ENCODE results near the gene MAGIX. TPM values are rescaled to one million over a fixed set of nuclear protein-coding genes. Genes with fewer than 3 reads are reported as not detected.

Gene MAGIX
- total RNA-seq, 4 donors from 2014 or later = 5.6 to 28.8 (median 12.7) TPM

DNA sequence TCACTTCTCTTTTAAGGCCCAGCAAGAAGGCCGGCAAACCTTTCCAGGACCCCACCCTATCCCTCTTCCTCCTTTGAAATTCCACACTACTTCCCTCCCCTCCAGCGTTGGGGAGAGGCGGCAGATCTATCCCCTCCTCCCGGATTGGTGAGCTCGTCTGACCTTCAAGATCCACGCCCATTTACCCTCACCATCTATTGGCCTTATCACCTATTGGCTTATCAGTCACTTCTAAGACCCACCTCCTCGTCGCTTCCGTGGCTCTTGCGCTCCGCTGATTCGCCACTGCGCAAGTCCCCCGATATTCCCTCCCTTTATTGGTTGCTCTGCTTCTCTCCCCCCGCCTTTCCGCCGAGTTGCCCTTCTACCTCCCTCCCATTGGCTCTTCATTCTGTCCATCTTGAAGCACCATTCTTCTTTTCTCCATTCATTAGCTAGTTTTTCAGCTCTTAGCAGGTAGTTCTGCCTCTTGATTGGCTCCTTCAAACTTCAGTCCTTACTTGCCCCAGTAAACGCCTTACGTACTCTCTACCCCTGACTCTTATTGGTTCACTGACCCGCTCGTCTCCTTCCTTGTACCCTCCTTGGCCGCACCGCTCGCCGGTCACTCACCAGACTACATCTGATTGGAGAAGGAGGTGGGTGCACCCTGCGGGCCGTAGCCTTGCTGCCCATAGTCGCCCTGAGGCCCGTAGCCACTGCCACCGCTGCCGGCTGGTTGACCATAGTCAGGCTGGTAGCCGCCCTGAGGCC lies 28.4 kb downstream of the MAGIX start:
- Histone ChIP-seq H3K27me3 (no peaks in the 10 kb centered on the region), H3K4me1 (peaks cover 0 to 12% (median 2%) of the 10 kb centered on the region in 4 donors), H3K9me3 (no peaks in the 10 kb centered on the region), H3K27ac (peak overlapping the region; percentile 92 to 96 (median 95)), H3K36me3 (no peaks in the 10 kb centered on the region), H3K4me3 (peak overlapping the region; percentile 51 to 78 (median 58))
- intact Hi-C loops (cut with DNase I; ENCODE audit: low total_unique reads) = no loop called here
- in situ Hi-C loops (cut with MboI; ENCODE audit: low pct_ligation_motif_present in 1 of 4, low pct_unique_long_range_greater_than_20kb in 1 of 4, low sequenced_read_pairs in 3 of 4) = no loop called here
- DNase-seq = peak; percentile 90
- TF ChIP-seq POLR2AphosphoS5 (IDR thresholded peaks at IDR 0.05) (peak; percentile 89 to 93 (median 91)), CTCF (IDR thresholded peaks at IDR 0.05) (peak in 1 of 5 experiments; percentile 18), POLR2A (IDR thresholded peaks at IDR 0.05) (peak; percentile 86), EP300 (IDR thresholded peaks at IDR 0.05; ENCODE audit: low read depth) (no peak)
- WGBS, 2 donors (ENCODE audit: low coverage in 1 of 2) = 2 to 42% methylated on average over 9 to 31 of the region's 32 CpGs

DNA sequence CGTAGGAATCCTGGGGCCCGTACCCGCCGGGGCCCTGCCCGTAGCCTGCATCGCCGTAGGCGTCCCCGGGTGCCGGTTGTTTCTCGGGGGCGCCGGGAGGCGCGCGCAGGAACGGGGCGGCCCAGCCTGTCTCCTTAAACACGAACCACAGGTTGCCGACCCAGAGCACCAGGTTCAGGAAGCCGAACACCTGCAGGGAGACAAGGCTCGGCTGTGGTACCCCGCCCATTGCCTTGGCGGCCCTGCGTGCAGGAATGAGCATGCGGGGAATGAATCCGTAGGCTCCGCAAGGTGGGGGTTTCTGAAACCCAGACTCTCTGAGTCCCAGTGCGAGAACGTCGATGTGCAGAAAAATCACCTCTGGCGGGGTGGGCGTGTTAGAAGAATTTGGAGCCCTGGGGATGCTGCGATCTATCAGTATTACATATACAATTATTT lies 29.0 kb downstream of the MAGIX start:
- in situ Hi-C loops (cut with MboI; ENCODE audit: low pct_ligation_motif_present in 1 of 4, low pct_unique_long_range_greater_than_20kb in 1 of 4, low sequenced_read_pairs in 3 of 4) (no loop called here), intact Hi-C loops (cut with DNase I; ENCODE audit: low total_unique reads) (no loop called here)
- no peaks in the 10 kb centered on the region for H3K36me3 ChIP-seq
- peaks cover 0 to 12% (median 2%) of the 10 kb centered on the region in 4 donors for H3K4me1 ChIP-seq
- no peaks in the 10 kb centered on the region for H3K27me3 ChIP-seq
- no peak for DNase-seq
- H3K9me3 ChIP-seq = no peaks in the 10 kb centered on the region
- TF ChIP-seq EP300 (IDR thresholded peaks at IDR 0.05; ENCODE audit: low read depth) (no peak), POLR2AphosphoS5 (IDR thresholded peaks at IDR 0.05) (no peak), POLR2A (IDR thresholded peaks at IDR 0.05) (no peak), CTCF (IDR thresholded peaks at IDR 0.05) (no peak)
- peak overlapping the region; percentile 51 to 78 (median 58) for H3K4me3 ChIP-seq
- peak overlapping the region; percentile 92 to 96 (median 95) for H3K27ac ChIP-seq
- 2 to 57% methylated on average over 6 to 30 of the region's 34 CpGs for WGBS, 2 donors (ENCODE audit: low coverage in 1 of 2)

DNA sequence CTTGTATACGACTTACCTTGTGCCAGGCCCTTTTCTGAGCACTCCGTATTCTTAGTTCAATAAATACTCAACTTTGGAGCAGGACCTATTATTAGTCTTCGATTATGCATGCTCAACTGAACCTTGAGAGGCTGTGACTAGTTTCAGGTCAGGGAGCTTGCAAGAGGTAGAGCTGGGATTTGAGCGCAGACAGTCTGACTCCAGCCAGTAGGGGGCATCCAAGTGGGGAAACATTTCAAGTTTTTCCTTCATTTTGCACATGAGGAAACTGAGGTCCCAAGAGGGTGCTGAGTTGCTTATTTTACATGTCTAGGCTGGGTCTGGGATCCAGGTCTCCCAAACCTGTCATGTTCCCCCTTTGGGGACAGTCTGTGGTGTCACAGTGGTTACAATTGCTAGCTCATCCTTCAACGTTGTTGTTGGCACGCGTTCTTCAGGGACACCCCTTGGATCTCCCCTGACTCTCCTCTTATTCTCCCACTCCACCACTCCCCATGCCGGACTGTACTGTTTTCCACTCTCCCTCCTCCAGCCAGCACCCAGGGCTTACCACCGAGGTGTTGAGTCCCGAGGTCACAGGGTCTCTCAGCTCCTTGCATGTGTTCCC lies 30.3 kb downstream of the MAGIX start:
- H3K36me3 ChIP-seq = no peaks in the 10 kb centered on the region
- H3K27me3 ChIP-seq = no peaks in the 10 kb centered on the region
- intact Hi-C loops (cut with DNase I; ENCODE audit: low total_unique reads) (no loop called here), in situ Hi-C loops (cut with MboI; ENCODE audit: low pct_ligation_motif_present in 1 of 4, low pct_unique_long_range_greater_than_20kb in 1 of 4, low sequenced_read_pairs in 3 of 4) (no loop called here)
- DNase-seq = no peak
- TF ChIP-seq CTCF (IDR thresholded peaks at IDR 0.05) (peak; percentile 41 to 55 (median 50)), EP300 (IDR thresholded peaks at IDR 0.05; ENCODE audit: low read depth) (no peak)
- no peaks in the 10 kb centered on the region for H3K9me3 ChIP-seq
- WGBS, 2 donors (ENCODE audit: low coverage in 1 of 2) = 68% methylated on average over 10 of the region's 10 CpGs; no CpG with 5 or more reads in 1 of the 2 donors
- no peak overlapping the region for H3K27ac ChIP-seq
- H3K4me1 ChIP-seq = peaks cover 0 to 12% (median 2%) of the 10 kb centered on the region in 4 donors
- no peak overlapping the region for H3K4me3 ChIP-seq

- Histone ChIP-seq H3K9me3 (no peaks in the 10 kb centered on the region), H3K27ac (no peak overlapping the region), H3K27me3 (no peaks in the 10 kb centered on the region), H3K4me1 (peaks cover 0 to 12% (median 2%) of the 10 kb centered on the region in 4 donors), H3K4me3 (no peak overlapping the region), H3K36me3 (no peaks in the 10 kb centered on the region)
- no peak for DNase-seq
- in situ Hi-C loops (cut with MboI; ENCODE audit: low pct_ligation_motif_present in 1 of 4, low pct_unique_long_range_greater_than_20kb in 1 of 4, low sequenced_read_pairs in 3 of 4) = no loop called here
- intact Hi-C loops (cut with DNase I; ENCODE audit: low total_unique reads) = no loop called here
- 70% methylated on average over 2 of the region's 2 CpGs; no CpG with 5 or more reads in 1 of the 2 donors for WGBS, 2 donors (ENCODE audit: low coverage in 1 of 2)
- TF ChIP-seq POLR2AphosphoS5 (IDR thresholded peaks at IDR 0.05) (no peak), EP300 (IDR thresholded peaks at IDR 0.05; ENCODE audit: low read depth) (no peak)
These were observed 31.0 kb downstream of the MAGIX start for GRCh38 chrX:49193542-49193964.
